ENCODE measurements around the gene PIPOX. TPM values are rescaled to one million over a fixed set of nuclear protein-coding genes. Genes with fewer than 3 reads are reported as not detected.
A peak's percentile ranks its signal among the peaks of the same experiment; 100 is the strongest.

The PIPOX gene
- total RNA-seq, 1 donor from 2014 or later, result 0.29 TPM

GRCh38 chr17:29078183-29079045, 35.5 kb downstream of the PIPOX start:
- Histone ChIP-seq H3K27me3 (ENCODE audit: control insufficient read depth, insufficient read depth, low read length) (peaks cover 2% of the 10 kb centered on the region), H3K36me3 (ENCODE audit: control insufficient read depth, insufficient read depth, low read length) (no peaks in the 10 kb centered on the region), H3K4me3 (ENCODE audit: low read depth, low read length) (no peak overlapping the region)
- peak; percentile 63 for DNase-seq (ENCODE audit: low read depth)
- no peak for TF ChIP-seq CTCF (IDR thresholded peaks at IDR 0.05; ENCODE audit: insufficient read depth, low read length, poor library complexity, severe bottlenecking)

- DNase-seq (ENCODE audit: low read depth), result no peak
- Histone ChIP-seq H3K27me3 (ENCODE audit: control insufficient read depth, insufficient read depth, low read length) (no peaks in the 10 kb centered on the region), H3K4me3 (ENCODE audit: low read depth, low read length) (no peak overlapping the region), H3K36me3 (ENCODE audit: control insufficient read depth, insufficient read depth, low read length) (no peaks in the 10 kb centered on the region)
- no peak for TF ChIP-seq CTCF (IDR thresholded peaks at IDR 0.05; ENCODE audit: insufficient read depth, low read length, poor library complexity, severe bottlenecking)
Observed at GRCh38 chr17:29079433-29079832, 36.5 kb downstream of the PIPOX start.

GRCh38 chr17:29079887-29080286, 36.9 kb downstream of the PIPOX start:
- no peaks in the 10 kb centered on the region for H3K27me3 ChIP-seq (ENCODE audit: control insufficient read depth, insufficient read depth, low read length)
- H3K4me3 ChIP-seq (ENCODE audit: low read depth, low read length), result no peak overlapping the region
- DNase-seq (ENCODE audit: low read depth), result no peak
- no peaks in the 10 kb centered on the region for H3K36me3 ChIP-seq (ENCODE audit: control insufficient read depth, insufficient read depth, low read length)
- no peak for TF ChIP-seq CTCF (IDR thresholded peaks at IDR 0.05; ENCODE audit: insufficient read depth, low read length, poor library complexity, severe bottlenecking)

GRCh38 chr17:29080323-29080722, 37.4 kb downstream of the PIPOX start:
- no peak for DNase-seq (ENCODE audit: low read depth)
- Histone ChIP-seq H3K27me3 (ENCODE audit: control insufficient read depth, insufficient read depth, low read length) (no peaks in the 10 kb centered on the region), H3K4me3 (ENCODE audit: low read depth, low read length) (no peak overlapping the region), H3K36me3 (ENCODE audit: control insufficient read depth, insufficient read depth, low read length) (no peaks in the 10 kb centered on the region)
- no peak for TF ChIP-seq CTCF (IDR thresholded peaks at IDR 0.05; ENCODE audit: insufficient read depth, low read length, poor library complexity, severe bottlenecking)

- DNase-seq (ENCODE audit: low read depth), result no peak
- H3K36me3 ChIP-seq (ENCODE audit: control insufficient read depth, insufficient read depth, low read length), result no peaks in the 10 kb centered on the region
- H3K27me3 ChIP-seq (ENCODE audit: control insufficient read depth, insufficient read depth, low read length), result no peaks in the 10 kb centered on the region
- no peak for TF ChIP-seq CTCF (IDR thresholded peaks at IDR 0.05; ENCODE audit: insufficient read depth, low read length, poor library complexity, severe bottlenecking)
- H3K4me3 ChIP-seq (ENCODE audit: low read depth, low read length), result no peak overlapping the region
Observed at GRCh38 chr17:29080965-29081364, 38.0 kb downstream of the PIPOX start.
